GM23248 (cell line): ENCODE measurements around the gene POLR2M. TPM values are rescaled to one million over a fixed set of nuclear protein-coding genes. Genes with fewer than 3 reads are reported as not detected.

ENCODE experiments used
- DNase-seq: peaks from one replicate; pipeline ENCODE4 v3.0.0-alpha.2; 2015
- H2AFZ ChIP-seq: fragments of 200-600 bp; sonication (generic); 2 replicates; pipeline ENCODE4 v1.6.1; 2016; ENCODE audit warnings: antibody characterized with exemption
- H3F3A ChIP-seq: fragments of 200-600 bp; sonication (generic); 2 replicates; pipeline ENCODE4 v1.6.1; 2016; ENCODE audit warnings: mild to moderate bottlenecking, antibody characterized with exemption, mixed run types; ENCODE audit not compliant: insufficient read depth
- H3K27ac ChIP-seq: fragments of 200-600 bp; sonication (generic); 2 replicates; pipeline ENCODE4 v1.5.1; 2016; ENCODE audit warnings: mild to moderate bottlenecking
- H3K27me3 ChIP-seq: fragments of 200-600 bp; sonication (generic); replicated peaks from 2 replicates; pipeline ENCODE4 v1.6.1; 2016; ENCODE audit warnings: mild to moderate bottlenecking; ENCODE audit not compliant: insufficient read depth
- H3K36me3 ChIP-seq: fragments of 200-600 bp; sonication (generic); 2 replicates; pipeline ENCODE4 v1.6.1; 2016; ENCODE audit warnings: low read depth, mild to moderate bottlenecking
- H3K4me1 ChIP-seq: fragments of 200-600 bp; sonication (generic); 2 replicates; pipeline ENCODE4 v1.6.1; 2016; ENCODE audit warnings: mild to moderate bottlenecking; ENCODE audit not compliant: insufficient read depth
- H3K4me2 ChIP-seq: fragments of 200-600 bp; sonication (generic); one replicate; pipeline ENCODE4 v1.6.1; 2016; ENCODE audit warnings: mild to moderate bottlenecking; ENCODE audit not compliant: unreplicated experiment
- H3K4me3 ChIP-seq: fragments of 200-600 bp; sonication (generic); 2 replicates; pipeline ENCODE4 v1.5.1; 2016; ENCODE audit warnings: mild to moderate bottlenecking
- H3K79me2 ChIP-seq: fragments of 200-600 bp; sonication (generic); 2 replicates; pipeline ENCODE4 v1.6.1; 2016; ENCODE audit warnings: mild to moderate bottlenecking; ENCODE audit not compliant: insufficient read depth
- H3K9ac ChIP-seq: fragments of 200-600 bp; sonication (generic); 2 replicates; pipeline ENCODE4 v1.6.1; 2016; ENCODE audit warnings: mild to moderate bottlenecking
- H3K9me2 ChIP-seq: fragments of 200-600 bp; sonication (generic); 2 replicates; pipeline ENCODE4 v1.6.1; 2016; ENCODE audit warnings: mixed run types, mild to moderate bottlenecking, moderate library complexity; ENCODE audit not compliant: insufficient read depth
- H3K9me3 ChIP-seq: fragments of 200-600 bp; sonication (generic); one replicate; pipeline ENCODE4 v1.6.1; 2017; ENCODE audit warnings: low read depth
- H4K20me1 ChIP-seq: fragments of 200-600 bp; sonication (generic); 2 replicates; pipeline ENCODE4 v1.6.0; 2016; ENCODE audit not compliant: insufficient read depth
- EZH2 ChIP-seq: fragments of 200-600 bp; sonication (generic); IDR thresholded peaks from 2 replicates; pipeline ENCODE4 v1.6.1; 2018; ENCODE audit warnings: antibody characterized with exemption, mild to moderate bottlenecking; ENCODE audit not compliant: insufficient read depth, poor library complexity, severe bottlenecking
- EZH2phosphoT487 ChIP-seq: fragments of 200-600 bp; sonication (generic); IDR thresholded peaks from 2 replicates; pipeline ENCODE4 v1.6.1; 2018; ENCODE audit warnings: antibody characterized with exemption, moderate library complexity, mild to moderate bottlenecking, low read depth; ENCODE audit not compliant: insufficient read depth
- WGBS, 2 experiments: methylation state at CpG; one replicate each; pipeline ENCODE4 v1.1.6; 2015 to 2017; ENCODE audit warnings: low lambda C conversion rate in 2 of 2, low coverage in 1 of 2; ENCODE audit errors: missing lambda C conversion rate in 2 of 2; 5-methylcytosine and 5-hydroxymethylcytosine counted together
- in situ Hi-C: fragments of 300-500 bp; cut with MboI; formaldehyde crosslinking; loops from 2 replicates; pipeline ENCODE4 v1.15.0; 2020
- polyA plus RNA-seq: library from polyadenylated mRNA; unstranded; fragments of >200 nt; fragmentation: Nextera tagmentation; extraction: Ambion mirVana; gene quantifications from 2 replicates; pipeline ENCODE4 v1.2.1, GENCODE V29; 2016
- total RNA-seq: library from RNA; depleted of rRNA; stranded (reverse); fragments of >200 nt; shearing (Covaris generic); gene quantifications from 2 replicates; pipeline ENCODE4 v1.2.3, GENCODE V29; 2014

POLR2M gene
- total and polyA plus RNA-seq, 2 experiments from 2014 or later: 38.6 to 226 TPM

GRCh38 chr15:57691082-57691481 lies 15.4 kb upstream of the POLR2M start:
- WGBS, 2 experiments: 37 to 52% methylated on average over 1 of the region's 1 CpG
- Histone ChIP-seq H3K27ac (no peak overlapping the region), H3K4me1 (peaks cover 34% of the 10 kb centered on the region), H3F3A (peaks cover 23% of the 10 kb centered on the region; the same call in 1 of the 2 replicates), H3K27me3 (no peaks in the 10 kb centered on the region), H3K36me3 (no peaks in the 10 kb centered on the region), H3K4me2 (no peak overlapping the region), H3K79me2 (no peaks in the 10 kb centered on the region), H3K4me3 (no peak overlapping the region), H4K20me1 (no peaks in the 10 kb centered on the region), H2AFZ (no peak overlapping the region), H3K9me3 (no peaks in the 10 kb centered on the region), H3K9ac (no peak overlapping the region), H3K9me2 (no peaks in the 10 kb centered on the region)
- in situ Hi-C loops: no loop called here
- no peak for DNase-seq
- TF ChIP-seq EZH2 (no peak), EZH2phosphoT487 (no peak)

GRCh38 chr15:57692709-57693108 lies 13.8 kb upstream of the POLR2M start:
- Histone ChIP-seq H3K9ac (no peak overlapping the region), H2AFZ (0 out of 2 replicates have a peak overlapping the region, but pooled peaks have one; percentile 8), H3K27ac (no peak overlapping the region), H3K79me2 (no peaks in the 10 kb centered on the region), H4K20me1 (no peaks in the 10 kb centered on the region), H3K9me2 (no peaks in the 10 kb centered on the region), H3K9me3 (no peaks in the 10 kb centered on the region), H3K4me2 (peak overlapping the region; percentile 8), H3K4me3 (no peak overlapping the region), H3F3A (peaks cover 28% of the 10 kb centered on the region; the same call in 1 of the 2 replicates), H3K27me3 (no peaks in the 10 kb centered on the region), H3K36me3 (no peaks in the 10 kb centered on the region), H3K4me1 (peaks cover 38% of the 10 kb centered on the region)
- in situ Hi-C loops: no loop called here
- DNase-seq: peak; percentile 47
- no peak for TF ChIP-seq EZH2phosphoT487
- TF ChIP-seq EZH2: no peak
- 55 to 68% methylated on average over 1 of the region's 1 CpG for WGBS, 2 experiments

GRCh38 chr15:57694279-57694678 lies 12.2 kb upstream of the POLR2M start:
- Histone ChIP-seq H3K9me2 (no peaks in the 10 kb centered on the region), H3K27ac (peak overlapping the region; percentile 17; the same call in 1 of the 2 replicates), H3K4me3 (no peak overlapping the region), H3K27me3 (no peaks in the 10 kb centered on the region), H3K4me1 (peaks cover 43% of the 10 kb centered on the region), H3K9ac (no peak overlapping the region), H3K9me3 (no peaks in the 10 kb centered on the region), H3K36me3 (no peaks in the 10 kb centered on the region), H3K4me2 (peak overlapping the region; percentile 33), H2AFZ (no peak overlapping the region), H4K20me1 (no peaks in the 10 kb centered on the region), H3K79me2 (no peaks in the 10 kb centered on the region), H3F3A (peaks cover 30% of the 10 kb centered on the region; the same call in 1 of the 2 replicates)
- in situ Hi-C loops: no loop called here
- WGBS, 2 experiments: 8 to 15% methylated on average over 1 of the region's 1 CpG
- peak; percentile 56 for DNase-seq
- TF ChIP-seq EZH2phosphoT487 (no peak), EZH2 (no peak)

GRCh38 chr15:57696146-57696545 lies 10.4 kb upstream of the POLR2M start:
- Histone ChIP-seq H3K4me2 (no peak overlapping the region), H3K9ac (no peak overlapping the region), H3K36me3 (no peaks in the 10 kb centered on the region), H3F3A (peaks cover 30% of the 10 kb centered on the region; the same call in 1 of the 2 replicates), H3K27ac (no peak overlapping the region), H3K9me2 (no peaks in the 10 kb centered on the region), H2AFZ (no peak overlapping the region), H3K9me3 (no peaks in the 10 kb centered on the region), H3K79me2 (no peaks in the 10 kb centered on the region), H3K4me1 (peaks cover 43% of the 10 kb centered on the region), H3K4me3 (no peak overlapping the region), H4K20me1 (no peaks in the 10 kb centered on the region), H3K27me3 (no peaks in the 10 kb centered on the region)
- WGBS, 2 experiments: 95% methylated on average over 5 of the region's 5 CpGs
- DNase-seq: no peak
- in situ Hi-C loops: no loop called here
- no peak for TF ChIP-seq EZH2phosphoT487
- no peak for TF ChIP-seq EZH2

GRCh38 chr15:57697588-57697987 lies 8.9 kb upstream of the POLR2M start:
- no peak overlapping the region for H3K4me2 ChIP-seq
- TF ChIP-seq EZH2phosphoT487: no peak
- TF ChIP-seq EZH2: no peak
- 70 to 74% methylated on average over 4 of the region's 4 CpGs for WGBS, 2 experiments

More at GRCh38 chr15:57697588-57697987, 8.9 kb upstream of the POLR2M start:
- peaks cover 38% of the 10 kb centered on the region for H3K4me1 ChIP-seq
- 0 out of 2 replicates have a peak overlapping the region, but pooled peaks have one; percentile 7 for H3K27ac ChIP-seq
- peaks cover 30% of the 10 kb centered on the region; the same call in 1 of the 2 replicates for H3F3A ChIP-seq
- H4K20me1 ChIP-seq: no peaks in the 10 kb centered on the region
- H3K9ac ChIP-seq: no peak overlapping the region
- H3K79me2 ChIP-seq: no peaks in the 10 kb centered on the region
- no peaks in the 10 kb centered on the region for H3K27me3 ChIP-seq
- H3K9me2 ChIP-seq: 0 out of 2 replicates have a peak, but pooled peaks cover 3% of the 10 kb centered on the region
- no peak overlapping the region for H2AFZ ChIP-seq
- H3K36me3 ChIP-seq: no peaks in the 10 kb centered on the region
- no peak overlapping the region for H3K4me3 ChIP-seq
- in situ Hi-C loops: no loop called here
- H3K9me3 ChIP-seq: no peaks in the 10 kb centered on the region
- peak; percentile 50 for DNase-seq
